ENCODE measurements around the gene INO80E.

GRCh38 chr16:30005341-30006094, 9.5 kb downstream of the INO80E start:
- no peak for TF ChIP-seq ISL1 (CRISPR knock-in tag; IDR thresholded peaks at IDR 0.05)
- TF ChIP-seq ZC3H10 (CRISPR knock-in tag; IDR thresholded peaks at IDR 0.05), result no peak
- no peak for TF ChIP-seq PATZ1 (CRISPR knock-in tag; IDR thresholded peaks at IDR 0.05; ENCODE audit: borderline replicate concordance)
- no peak for TF ChIP-seq ZFP3 (CRISPR knock-in tag; IDR thresholded peaks at IDR 0.05)
- no peak for TF ChIP-seq RARB (CRISPR knock-in tag; IDR thresholded peaks at IDR 0.05)
- no peak for TF ChIP-seq PPARA (CRISPR knock-in tag; IDR thresholded peaks at IDR 0.05; ENCODE audit: borderline replicate concordance)
- no peak for TF ChIP-seq TCF4 (CRISPR knock-in tag; IDR thresholded peaks at IDR 0.05; ENCODE audit: borderline replicate concordance)
- TF ChIP-seq CSDC2 (CRISPR knock-in tag; IDR thresholded peaks at IDR 0.05), result no peak
- no peak for TF ChIP-seq ESRRG (CRISPR knock-in tag; IDR thresholded peaks at IDR 0.05)
- TF ChIP-seq SNAI2 (CRISPR knock-in tag; IDR thresholded peaks at IDR 0.05), result no peak
- TF ChIP-seq CSRNP3 (CRISPR knock-in tag; IDR thresholded peaks at IDR 0.05), result no peak
